Trophoblast cell (in vitro differentiated cells and primary cell): ENCODE measurements around the gene DOC2A.

Source experiments
- DNase-seq, 2 donors: peaks; one replicate each; pipeline ENCODE4 v3.0.0-alpha.2; 2016
- H2AFZ ChIP-seq: 2 replicates; pipeline ENCODE4 v1.6.1; 2013; ENCODE audit warnings: low read length, moderate library complexity, mild to moderate bottlenecking; ENCODE audit not compliant: insufficient read depth, poor library complexity
- H2AK5ac ChIP-seq: 2 replicates; pipeline ENCODE4 v1.6.1; 2013; ENCODE audit warnings: mild to moderate bottlenecking, low read length
- H2BK120ac ChIP-seq: 2 replicates; pipeline ENCODE4 v1.6.1; 2013; ENCODE audit warnings: low read length, mild to moderate bottlenecking, moderate library complexity; ENCODE audit not compliant: insufficient read depth, poor library complexity
- H2BK12ac ChIP-seq: 2 replicates; pipeline ENCODE4 v1.6.1; 2013; ENCODE audit warnings: mild to moderate bottlenecking, low read length, moderate library complexity
- H2BK5ac ChIP-seq: 2 replicates; pipeline ENCODE4 v1.6.1; 2013; ENCODE audit warnings: low read length, low read depth, moderate library complexity, mild to moderate bottlenecking; ENCODE audit not compliant: poor library complexity
- H3K14ac ChIP-seq: 2 replicates; pipeline ENCODE4 v1.6.1; 2013; ENCODE audit warnings: mild to moderate bottlenecking, low read length
- H3K18ac ChIP-seq: 2 replicates; pipeline ENCODE4 v1.6.1; 2013; ENCODE audit warnings: mild to moderate bottlenecking, low read length
- H3K23ac ChIP-seq: 2 replicates; pipeline ENCODE4 v1.6.1; 2013; ENCODE audit warnings: low read length
- H3K27ac ChIP-seq: 2 replicates; pipeline ENCODE4 v1.5.1; 2013; ENCODE audit warnings: low read depth, mild to moderate bottlenecking, inconsistent platforms, low read length, moderate library complexity
- H3K27me3 ChIP-seq: 2 replicates; pipeline ENCODE4 v1.6.1; 2013; ENCODE audit warnings: inconsistent platforms, mild to moderate bottlenecking, low read length, moderate library complexity; ENCODE audit not compliant: insufficient read depth
- H3K36me3 ChIP-seq, 2 experiments: 1 replicate in 1 of 2; 2 replicates in 1 of 2; pipeline ENCODE4 v1.6.1; 2013; ENCODE audit warnings: low read length in 2 of 2, mild to moderate bottlenecking in 2 of 2, moderate library complexity in 1 of 2; ENCODE audit not compliant: insufficient read depth in 2 of 2, control insufficient read depth in 1 of 2
- H3K4ac ChIP-seq: 2 replicates; pipeline ENCODE4 v1.6.1; 2013; ENCODE audit warnings: low read depth, mild to moderate bottlenecking, low read length, moderate library complexity
- H3K4me1 ChIP-seq, 2 experiments: 1 replicate in 1 of 2; 2 replicates in 1 of 2; pipeline ENCODE4 v1.6.1; 2013; ENCODE audit warnings: low read length in 2 of 2, mild to moderate bottlenecking in 2 of 2, moderate library complexity in 1 of 2; ENCODE audit not compliant: insufficient read depth in 2 of 2, control insufficient read depth in 1 of 2
- H3K4me2 ChIP-seq: 2 replicates; pipeline ENCODE4 v1.6.1; 2013; ENCODE audit warnings: inconsistent platforms, mild to moderate bottlenecking, low read length, moderate library complexity
- H3K4me3 ChIP-seq: 2 replicates; pipeline ENCODE4 v1.5.1; 2013; ENCODE audit warnings: mild to moderate bottlenecking, low read depth, low read length, inconsistent platforms
- H3K79me1 ChIP-seq: one replicate; pipeline ENCODE4 v1.6.1; 2013; ENCODE audit warnings: low read length
- H3K79me2 ChIP-seq: 2 replicates; pipeline ENCODE4 v1.6.1; 2013; ENCODE audit warnings: low read length, mild to moderate bottlenecking; ENCODE audit not compliant: control insufficient read depth, insufficient read depth, poor library complexity
- H3K9ac ChIP-seq: 2 replicates; pipeline ENCODE4 v1.6.1; 2013; ENCODE audit warnings: mild to moderate bottlenecking, low read length
- H3K9me3 ChIP-seq: 2 replicates; pipeline ENCODE4 v1.6.1; 2013; ENCODE audit warnings: low read depth, mild to moderate bottlenecking, control low read depth, inconsistent platforms, low read length; ENCODE audit not compliant: insufficient read depth
- H4K12ac ChIP-seq: 2 replicates; pipeline ENCODE4 v1.6.1; 2013; ENCODE audit warnings: low read depth, mild to moderate bottlenecking, low read length, moderate library complexity
- H4K8ac ChIP-seq: 2 replicates; pipeline ENCODE4 v1.6.1; 2013; ENCODE audit warnings: low read depth, mild to moderate bottlenecking, low read length, moderate library complexity
- H4K91ac ChIP-seq: one replicate; pipeline ENCODE4 v1.6.1; 2013; ENCODE audit warnings: low read depth, mild to moderate bottlenecking, low read length, moderate library complexity
- WGBS: extraction: QIAGEN DNeasy Blood & Tissue Kit; methylation state at CpG from one replicate; pipeline ENCODE4 v1.1.7; 2013; ENCODE audit warnings: missing lambda C conversion rate; ENCODE audit not compliant: insufficient read length, insufficient coverage; ENCODE audit errors: extremely low coverage; 5-methylcytosine and 5-hydroxymethylcytosine counted together

The DOC2A gene

DNA sequence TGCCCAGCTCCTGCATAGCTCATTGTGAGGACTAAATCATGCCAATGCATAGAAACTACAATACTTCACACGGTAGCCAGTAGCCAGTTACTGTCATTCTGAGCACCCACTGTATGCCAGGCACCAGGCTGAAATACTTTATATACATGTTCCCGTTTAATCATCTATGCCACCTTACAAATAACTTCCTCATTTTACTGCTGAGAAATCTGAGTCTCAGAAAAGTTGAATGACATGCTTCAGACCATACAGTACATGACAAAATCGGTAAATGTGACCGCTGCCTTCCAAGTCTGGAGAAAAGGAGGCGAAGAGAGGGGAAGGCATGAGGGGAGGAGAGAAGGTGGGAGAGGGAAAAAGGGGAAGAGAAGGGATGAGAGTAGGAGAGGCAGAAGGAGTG, 29.4 kb upstream of the DOC2A start:
- H4K8ac ChIP-seq, result no peak overlapping the region
- H3K27ac ChIP-seq, result no peak overlapping the region
- H3K9ac ChIP-seq, result no peak overlapping the region
- H3K9me3 ChIP-seq, result peaks cover 1% of the 10 kb centered on the region
- no peak overlapping the region for H3K23ac ChIP-seq
- H4K91ac ChIP-seq, result no peak overlapping the region
- WGBS, result no CpG with 5 or more reads among the region's 5 CpGs
- no peak overlapping the region for H3K4me3 ChIP-seq
- no peaks in the 10 kb centered on the region for H3K36me3 ChIP-seq
- no peak overlapping the region for H3K4me2 ChIP-seq
- H4K12ac ChIP-seq, result no peak overlapping the region
- no peaks in the 10 kb centered on the region for H3K79me2 ChIP-seq
- no peaks in the 10 kb centered on the region for H3K27me3 ChIP-seq
- DNase-seq, result no peak
- H3K79me1 ChIP-seq, result no peaks in the 10 kb centered on the region
- H2AK5ac ChIP-seq, result no peak overlapping the region
- H2BK12ac ChIP-seq, result no peak overlapping the region
- H3K4me1 ChIP-seq, result no peaks in the 10 kb centered on the region
- H3K14ac ChIP-seq, result no peak overlapping the region
- H3K18ac ChIP-seq, result no peak overlapping the region
- H3K4ac ChIP-seq, result no peak overlapping the region
- no peak overlapping the region for H2BK120ac ChIP-seq
- H2AFZ ChIP-seq, result no peak overlapping the region
- no peak overlapping the region for H2BK5ac ChIP-seq

DNA sequence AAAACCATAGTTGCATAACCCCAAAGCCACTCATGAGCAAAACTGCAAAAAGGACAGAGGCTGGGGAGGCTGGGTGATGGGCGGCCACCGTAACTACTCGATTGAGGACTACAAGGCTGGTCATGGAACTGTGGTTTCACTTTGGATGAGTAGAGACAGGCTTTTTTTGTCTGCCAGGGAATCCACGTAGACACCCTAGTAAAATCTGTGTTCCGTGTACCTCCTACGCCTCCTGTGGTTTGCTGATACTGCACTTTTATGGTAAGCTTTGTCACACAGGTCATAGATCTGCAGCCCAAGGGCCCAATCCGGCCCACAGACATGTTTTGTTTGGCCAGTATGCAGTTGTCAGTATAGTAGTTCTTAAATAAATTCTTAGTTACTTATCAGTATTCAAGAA, 22.4 kb upstream of the DOC2A start:
- H3K18ac ChIP-seq, result no peak overlapping the region

DNA sequence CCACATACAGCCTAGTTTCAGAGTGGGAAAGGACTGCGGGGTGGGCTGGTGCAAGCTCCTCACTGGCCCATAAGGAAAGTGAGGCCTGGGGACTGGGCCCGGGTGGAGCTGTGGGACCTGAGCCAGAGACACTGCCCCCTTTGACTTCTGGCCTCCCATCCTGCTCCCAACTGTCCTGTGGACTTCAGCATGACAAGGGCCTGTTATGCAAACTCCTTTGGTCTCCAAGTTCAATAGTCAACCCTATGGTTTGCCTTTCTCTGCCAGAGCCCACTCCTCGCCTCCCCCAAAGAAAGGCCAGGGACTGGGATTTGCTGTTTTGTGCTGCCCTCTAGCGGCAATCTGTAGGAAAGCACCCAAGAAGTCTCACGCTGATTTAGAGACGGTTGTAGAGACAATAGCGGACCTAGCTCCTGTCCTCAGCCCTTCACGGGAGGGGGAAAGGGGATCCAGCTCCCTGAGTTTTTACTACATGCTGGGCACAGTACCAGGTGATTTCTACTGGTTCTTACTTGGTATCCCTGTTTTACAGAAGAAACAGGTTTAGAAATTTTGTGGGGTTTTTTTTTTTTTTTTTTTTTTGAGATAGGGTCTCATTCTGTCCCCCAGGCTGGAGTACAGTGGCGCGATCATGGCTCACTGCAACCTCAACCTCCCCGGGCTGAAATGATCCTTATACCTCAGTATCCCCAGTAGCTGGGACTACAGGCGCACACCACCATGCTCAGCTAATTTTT, 21.4 kb upstream of the DOC2A start:
- Histone ChIP-seq H3K4me2 (no peak overlapping the region), H3K4me1 (no peaks in the 10 kb centered on the region), H3K14ac (no peak overlapping the region), H3K27me3 (peaks cover 25% of the 10 kb centered on the region), H3K79me2 (no peaks in the 10 kb centered on the region), H3K4me3 (no peak overlapping the region), H4K12ac (no peak overlapping the region), H2AFZ (no peak overlapping the region), H3K4ac (no peak overlapping the region), H3K18ac (no peak overlapping the region), H2BK5ac (no peak overlapping the region), H3K79me1 (no peaks in the 10 kb centered on the region), H2AK5ac (no peak overlapping the region), H4K91ac (no peak overlapping the region), H4K8ac (no peak overlapping the region), H3K27ac (no peak overlapping the region), H2BK12ac (no peak overlapping the region), H2BK120ac (no peak overlapping the region), H3K9ac (no peak overlapping the region), H3K9me3 (peaks cover 2% of the 10 kb centered on the region), H3K23ac (no peak overlapping the region), H3K36me3 (no peaks in the 10 kb centered on the region)
- DNase-seq, result peak; percentile 33 to 76
- WGBS, result no CpG with 5 or more reads among the region's 12 CpGs

More for the DNA sequence above, 22.4 kb upstream of the DOC2A start:
- Histone ChIP-seq H4K91ac (no peak overlapping the region), H3K23ac (no peak overlapping the region), H2BK5ac (no peak overlapping the region), H4K12ac (no peak overlapping the region), H2AK5ac (no peak overlapping the region), H3K79me1 (no peaks in the 10 kb centered on the region), H3K27ac (no peak overlapping the region), H3K4me1 (no peaks in the 10 kb centered on the region), H3K4ac (no peak overlapping the region), H3K4me2 (no peak overlapping the region), H3K9me3 (peaks cover 2% of the 10 kb centered on the region), H3K79me2 (no peaks in the 10 kb centered on the region), H3K36me3 (no peaks in the 10 kb centered on the region), H4K8ac (no peak overlapping the region), H3K4me3 (no peak overlapping the region), H2BK12ac (no peak overlapping the region), H2BK120ac (no peak overlapping the region), H3K14ac (no peak overlapping the region), H3K9ac (no peak overlapping the region), H2AFZ (no peak overlapping the region), H3K27me3 (peaks cover 25% of the 10 kb centered on the region)
- DNase-seq, result no peak
- WGBS, result no CpG with 5 or more reads among the region's 7 CpGs

DNA sequence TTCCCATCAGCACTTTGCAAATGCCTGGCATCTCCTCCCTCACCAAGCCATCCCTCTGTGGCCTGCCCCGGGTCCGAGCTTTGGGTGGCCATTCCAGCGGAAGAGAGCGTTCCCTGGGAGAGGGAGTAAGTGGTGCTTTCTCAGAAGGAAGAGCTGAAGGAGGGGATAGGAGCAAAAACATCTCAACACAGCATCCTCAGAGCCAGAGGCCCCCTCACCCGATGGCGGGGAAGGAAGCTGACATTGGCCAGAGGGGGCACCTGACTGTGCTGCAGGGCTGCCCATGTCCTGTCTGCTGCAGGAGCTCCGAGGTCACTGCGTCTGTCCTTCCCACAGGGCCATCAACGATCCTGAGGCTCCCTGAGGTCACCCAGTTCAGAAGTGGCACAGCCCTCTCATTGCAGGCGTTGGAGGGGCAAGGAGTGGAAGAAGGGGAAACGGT, 20.7 kb upstream of the DOC2A start:
- no peak overlapping the region for H2AFZ ChIP-seq
- H3K18ac ChIP-seq, result no peak overlapping the region
- H3K27ac ChIP-seq, result no peak overlapping the region
- H3K23ac ChIP-seq, result no peak overlapping the region
- no peak overlapping the region for H2BK12ac ChIP-seq
- H3K14ac ChIP-seq, result no peak overlapping the region
- no peak overlapping the region for H4K8ac ChIP-seq
- H3K79me1 ChIP-seq, result no peaks in the 10 kb centered on the region
- H3K9ac ChIP-seq, result no peak overlapping the region
- WGBS, result no CpG with 5 or more reads among the region's 11 CpGs
- DNase-seq, result no peak
- H4K91ac ChIP-seq, result no peak overlapping the region
- peaks cover 25% of the 10 kb centered on the region for H3K27me3 ChIP-seq
- H3K79me2 ChIP-seq, result no peaks in the 10 kb centered on the region
- H2AK5ac ChIP-seq, result no peak overlapping the region
- H2BK120ac ChIP-seq, result no peak overlapping the region
- H2BK5ac ChIP-seq, result no peak overlapping the region
- H3K4me1 ChIP-seq, result no peaks in the 10 kb centered on the region
- H4K12ac ChIP-seq, result no peak overlapping the region
- H3K4ac ChIP-seq, result no peak overlapping the region
- no peak overlapping the region for H3K4me2 ChIP-seq
- H3K36me3 ChIP-seq, result no peaks in the 10 kb centered on the region
- H3K4me3 ChIP-seq, result no peak overlapping the region
- peaks cover 2% of the 10 kb centered on the region for H3K9me3 ChIP-seq
